ENCODE data around the gene SDC4.

GRCh38 chr20:45279992-45280391, 68.2 kb downstream of the SDC4 start:
- TF ChIP-seq CTCF (IDR thresholded peaks at IDR 0.05 in 4 of 5, conservative IDR thresholded peaks at IDR 0.05 in 1 of 5) (no peak), POLR2A (IDR thresholded peaks at IDR 0.05) (no peak)
